ENCODE results near the gene DENND10. TPM values are rescaled to one million over a fixed set of nuclear protein-coding genes. Genes with fewer than 3 reads are reported as not detected.
"Not testable (repeated sequence)": the region's sequence is repeated elsewhere in the genome, so short reads cannot be mapped to it uniquely, and the experiment has no call there.

The DENND10 gene
- total RNA-seq, 2 experiments from 2014 or later = 45.4 to 49.4 TPM

- ChIA-PET CTCF (interaction anchor here (0.5 to 1.6 kb wide), 5 partner anchors 21 to 361 kb away, joined by 3 to 4 read pairs (median 3); no protein-coding TSS in a partner anchor), POLR2A (no interaction called here)
- Mint-ChIP-seq H3K4me3 (no peak overlapping the region), H3K27me3 (no peaks in the 10 kb centered on the region), H3K36me3 (ENCODE audit: low read depth) (peaks cover 28% of the 10 kb centered on the region), H3K4me1 (peaks cover 33% of the 10 kb centered on the region), H3K27ac (peak overlapping the region; percentile 51), H3K9me3 (no peaks in the 10 kb centered on the region)
- peak; percentile 57 for DNase-seq
Observed at GRCh38 chr10:119139464-119140067, 35.7 kb downstream of the DENND10 start.

- H3K4me1 Mint-ChIP-seq = peaks cover 26% of the 10 kb centered on the region
- ChIA-PET CTCF (interaction anchor here (0.6 kb wide), 1 partner anchor 8 kb away, joined by 3 read pairs; no protein-coding TSS in a partner anchor), POLR2A (no interaction called here)
Observed at GRCh38 chr10:119140603-119141245, 36.8 kb downstream of the DENND10 start.

DNA sequence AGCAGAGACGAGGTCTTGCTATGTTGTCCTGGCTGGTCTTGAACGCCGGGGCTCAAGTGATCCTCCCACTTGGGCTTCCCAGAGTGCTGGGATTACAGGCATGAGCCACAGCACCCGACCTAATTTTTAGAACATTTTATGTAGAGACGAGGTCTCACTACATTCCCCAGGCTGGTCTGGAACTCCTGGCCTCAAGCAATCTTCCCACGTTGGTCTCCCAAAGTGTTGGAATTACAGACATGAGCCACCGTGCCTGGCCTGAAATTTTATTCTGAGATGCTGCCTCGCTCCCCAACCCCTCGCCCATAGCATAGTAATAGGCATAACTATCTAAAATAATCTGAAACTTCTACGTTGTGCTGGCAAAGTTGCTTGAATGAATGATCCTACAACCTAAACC, 39.7 kb downstream of the DENND10 start:
- DNase-seq = no peak
- no peaks in the 10 kb centered on the region for H3K9me3 Mint-ChIP-seq
- no peak overlapping the region for H3K4me3 Mint-ChIP-seq
- no peaks in the 10 kb centered on the region for H3K27me3 Mint-ChIP-seq
- ChIA-PET CTCF (interaction anchor here (0.6 kb wide), 1 partner anchor 9 kb away, joined by 3 read pairs; no protein-coding TSS in a partner anchor), POLR2A (no interaction called here)
- peaks cover 16% of the 10 kb centered on the region for H3K36me3 Mint-ChIP-seq (ENCODE audit: low read depth)
- H3K4me1 Mint-ChIP-seq = peaks cover 11% of the 10 kb centered on the region
- no peak overlapping the region for H3K27ac Mint-ChIP-seq

More at GRCh38 chr10:119140603-119141245, 36.8 kb downstream of the DENND10 start:
- DNase-seq = no peak
- Mint-ChIP-seq H3K36me3 (ENCODE audit: low read depth) (peaks cover 21% of the 10 kb centered on the region), H3K27ac (no peak overlapping the region), H3K27me3 (no peaks in the 10 kb centered on the region), H3K9me3 (no peaks in the 10 kb centered on the region), H3K4me3 (no peak overlapping the region)

DNA sequence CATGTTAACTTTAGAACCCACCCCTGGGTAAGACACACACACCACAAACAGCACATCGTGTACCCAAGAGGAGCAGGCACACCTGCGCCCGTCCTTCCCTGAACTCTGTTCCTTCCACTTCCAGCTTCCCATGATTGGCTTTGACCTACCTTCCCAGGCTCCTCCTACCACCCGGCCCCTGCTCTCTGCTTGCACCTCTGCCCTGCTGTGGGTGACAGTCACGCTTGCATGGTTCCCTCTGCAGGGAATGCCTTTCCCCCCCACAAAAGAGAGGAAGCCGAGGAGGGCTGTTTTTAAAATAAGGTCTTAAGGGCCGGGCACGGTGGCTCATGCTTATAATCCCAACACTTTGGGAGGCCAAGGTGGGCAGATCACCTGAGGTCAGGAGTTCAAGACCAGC, 45.2 kb downstream of the DENND10 start:
- Mint-ChIP-seq H3K9me3 (no peaks in the 10 kb centered on the region), H3K4me1 (no peaks in the 10 kb centered on the region), H3K36me3 (ENCODE audit: low read depth) (peaks cover 14% of the 10 kb centered on the region), H3K27me3 (no peaks in the 10 kb centered on the region), H3K4me3 (no peak overlapping the region), H3K27ac (no peak overlapping the region)
- DNase-seq = no peak
- POLR2A ChIA-PET = no interaction called here
- CTCF ChIA-PET = interaction anchor here (0.9 kb wide), 1 partner anchor 57 kb away, joined by 4 read pairs; no protein-coding TSS in a partner anchor

- POLR2A ChIA-PET = no interaction called here
- Mint-ChIP-seq H3K4me1 (no peaks in the 10 kb centered on the region), H3K27ac (peak overlapping the region; percentile 75), H3K9me3 (no peaks in the 10 kb centered on the region), H3K27me3 (no peaks in the 10 kb centered on the region), H3K36me3 (ENCODE audit: low read depth) (peaks cover 19% of the 10 kb centered on the region), H3K4me3 (no peak overlapping the region)
- no peak for DNase-seq
- CTCF ChIA-PET = no interaction called here
Observed at GRCh38 chr10:119149729-119150128, 45.8 kb downstream of the DENND10 start.

DNA sequence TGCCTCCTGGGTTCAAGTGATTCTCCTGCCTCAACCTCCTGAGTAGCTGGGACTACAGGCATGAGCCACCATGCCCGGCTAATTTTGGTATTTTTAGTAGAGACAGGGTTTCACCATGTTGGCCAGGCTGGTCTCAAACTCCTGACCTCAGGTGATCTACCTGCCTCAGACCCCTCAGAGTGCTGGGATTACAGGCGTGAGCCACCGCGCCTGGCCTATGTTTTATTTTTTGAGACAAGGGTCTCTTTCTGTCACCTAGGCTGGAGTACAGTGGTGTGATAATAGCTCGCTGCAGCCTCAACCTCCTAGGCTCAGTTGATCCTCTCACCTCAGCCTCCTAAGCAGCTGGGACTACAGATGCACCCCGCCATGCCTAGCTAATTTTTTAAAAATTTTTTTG, 47.7 kb downstream of the DENND10 start:
- H3K4me1 Mint-ChIP-seq, H3K4me3 Mint-ChIP-seq, POLR2A ChIA-PET, H3K27me3 Mint-ChIP-seq, H3K9me3 Mint-ChIP-seq, DNase-seq, H3K27ac Mint-ChIP-seq: not testable (repeated sequence)
- CTCF ChIA-PET = interaction anchor here (0.6 to 1.4 kb wide), 3 partner anchors 10 to 37 kb away, joined by 3 read pairs; no protein-coding TSS in a partner anchor
- peaks cover 34% of the 10 kb centered on the region for H3K36me3 Mint-ChIP-seq (ENCODE audit: low read depth)

DNA sequence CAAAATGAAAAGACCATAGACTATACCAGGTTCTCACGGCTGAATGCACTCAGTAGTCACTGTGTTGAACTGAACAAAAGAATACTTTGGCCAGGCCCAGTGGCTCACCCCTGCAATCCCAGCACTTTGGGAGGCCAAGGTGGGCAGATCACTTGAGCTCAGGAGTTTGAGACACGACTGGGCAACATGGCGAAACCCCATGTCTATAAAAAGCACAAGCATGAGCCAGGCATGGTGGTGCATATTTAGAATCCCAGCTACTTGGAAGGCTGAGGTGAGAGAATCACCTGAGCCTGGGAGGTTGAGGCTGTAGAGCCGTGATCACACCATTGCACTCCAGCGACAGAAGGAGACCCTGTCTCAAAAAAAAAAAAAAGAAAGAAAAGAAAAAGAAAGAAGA, 49.1 kb downstream of the DENND10 start:
- peaks cover 39% of the 10 kb centered on the region for H3K36me3 Mint-ChIP-seq (ENCODE audit: low read depth)
- peaks cover 3% of the 10 kb centered on the region for H3K4me1 Mint-ChIP-seq
- H3K9me3 Mint-ChIP-seq = no peaks in the 10 kb centered on the region
- no peaks in the 10 kb centered on the region for H3K27me3 Mint-ChIP-seq
- no peak overlapping the region for H3K27ac Mint-ChIP-seq
- no peak overlapping the region for H3K4me3 Mint-ChIP-seq
- ChIA-PET POLR2A (interaction anchor here (0.6 kb wide), 1 partner anchor 100 kb away, joined by 3 read pairs; no protein-coding TSS in a partner anchor), CTCF (interaction anchor here (0.6 to 1.4 kb wide), 4 partner anchors 9 to 121 kb away, joined by 3 read pairs; no protein-coding TSS in a partner anchor)
- DNase-seq = no peak

DNA sequence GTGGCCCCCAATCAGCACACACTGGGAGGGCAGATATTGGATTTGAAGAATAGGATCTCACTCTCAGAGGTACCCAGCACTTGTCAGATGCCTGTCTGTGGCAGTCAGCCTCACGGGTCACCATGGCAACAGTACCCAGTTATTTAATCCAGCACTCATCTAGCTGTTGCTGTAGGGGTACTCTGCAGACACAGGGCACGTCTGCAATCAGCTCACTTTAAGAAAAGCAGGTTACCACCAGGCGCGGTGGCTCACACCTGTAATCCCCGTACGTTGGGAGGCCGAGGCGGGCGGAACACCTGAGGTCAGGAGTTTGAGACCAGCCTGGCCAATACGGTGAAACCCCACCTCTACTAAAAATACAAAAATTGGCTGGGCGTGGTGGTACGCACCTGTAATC, 49.7 kb downstream of the DENND10 start:
- Mint-ChIP-seq H3K4me3 (no peak overlapping the region), H3K9me3 (no peaks in the 10 kb centered on the region), H3K4me1 (peaks cover 3% of the 10 kb centered on the region), H3K27me3 (no peaks in the 10 kb centered on the region), H3K36me3 (ENCODE audit: low read depth) (peaks cover 42% of the 10 kb centered on the region), H3K27ac (no peak overlapping the region)
- CTCF ChIA-PET = interaction anchor here (1.0 kb wide), 1 partner anchor 11 kb away, joined by 3 read pairs; no protein-coding TSS in a partner anchor
- DNase-seq = no peak
- POLR2A ChIA-PET = no interaction called here

GRCh38 chr10:119159332-119159731, 55.4 kb downstream of the DENND10 start:
- no peak overlapping the region for H3K27ac Mint-ChIP-seq
- no peak overlapping the region for H3K4me3 Mint-ChIP-seq
- H3K4me1 Mint-ChIP-seq = peaks cover 18% of the 10 kb centered on the region
- no peak for DNase-seq
- ChIA-PET POLR2A (interaction anchor here (0.5 kb wide), 1 partner anchor 146 kb away, joined by 3 read pairs; no protein-coding TSS in a partner anchor), CTCF (interaction anchor here (0.7 to 1.7 kb wide), 2 partner anchors 12 to 268 kb away, joined by 3 to 4 read pairs; no protein-coding TSS in a partner anchor)
- H3K9me3 Mint-ChIP-seq = no peaks in the 10 kb centered on the region
- H3K36me3 Mint-ChIP-seq (ENCODE audit: low read depth) = peaks cover 35% of the 10 kb centered on the region
- no peaks in the 10 kb centered on the region for H3K27me3 Mint-ChIP-seq

- H3K36me3 Mint-ChIP-seq (ENCODE audit: low read depth) = peaks cover 22% of the 10 kb centered on the region
- POLR2A ChIA-PET = interaction anchor here (0.6 kb wide), 1 partner anchor 53 kb away, joined by 6 read pairs; no protein-coding TSS in a partner anchor
- no peaks in the 10 kb centered on the region for H3K9me3 Mint-ChIP-seq
Observed at GRCh38 chr10:119161680-119162451, 58.0 kb downstream of the DENND10 start.

GRCh38 chr10:119162452-119163092, 58.7 kb downstream of the DENND10 start:
- Mint-ChIP-seq H3K36me3 (ENCODE audit: low read depth) (peaks cover 28% of the 10 kb centered on the region), H3K27me3 (no peaks in the 10 kb centered on the region), H3K4me1 (peaks cover 37% of the 10 kb centered on the region), H3K4me3 (no peak overlapping the region), H3K27ac (peak overlapping the region; percentile 3), H3K9me3 (no peaks in the 10 kb centered on the region)
- DNase-seq = no peak
- ChIA-PET CTCF (interaction anchor here (0.9 to 1.2 kb wide), 3 partner anchors 10 to 282 kb away, joined by 3 to 6 read pairs (median 3); no protein-coding TSS in a partner anchor), POLR2A (no interaction called here)

More at GRCh38 chr10:119161680-119162451, 58.0 kb downstream of the DENND10 start:
- no peak for DNase-seq
- H3K27ac Mint-ChIP-seq = no peak overlapping the region
- CTCF ChIA-PET = interaction anchor here (0.6 to 1.4 kb wide), 4 partner anchors 10 to 744 kb away, joined by 3 to 7 read pairs (median 4); no protein-coding TSS in a partner anchor
- H3K27me3 Mint-ChIP-seq = no peaks in the 10 kb centered on the region
- no peak overlapping the region for H3K4me3 Mint-ChIP-seq
- peaks cover 33% of the 10 kb centered on the region for H3K4me1 Mint-ChIP-seq

Measured in activated CD4-positive, alpha-beta T cell treated with anti-CD3 and anti-CD28 coated beads, Interleukin-2, amount 10 ng/mL, durations not matched to agents 7 days and 5 days (primary cell).